Left lobe of liver (tissue), 2 donors: ENCODE results near the gene NXF2B. TPM values are rescaled to one million over a fixed set of nuclear protein-coding genes. Genes with fewer than 3 reads are reported as not detected.
"Not testable (repeated sequence)": the region's sequence is repeated elsewhere in the genome, so short reads cannot be mapped to it uniquely, and the experiment has no call there.

ENCODE experiments used
- ATAC-seq: fragments of 200-7000 bp; cut with Tn5 transposase; one replicate; pipeline ENCODE4 v1.9.1; 2020; ENCODE audit warnings: mild to moderate bottlenecking, moderate library complexity
- DNase-seq: peaks from one replicate; pipeline ENCODE4 v3.0.0-alpha.2; 2020; ENCODE audit warnings: low spot score
- total RNA-seq: library from RNA; stranded (reverse); gene quantifications from one replicate; pipeline ENCODE4 v1.2.1, GENCODE V29; 2021
- donor health status: DM: no; HTN: no; CAD: no; lungs with moderate emphysema.
- donor health status: DM: no; HTN: yes; CAD: no.

The NXF2B gene, protein sequence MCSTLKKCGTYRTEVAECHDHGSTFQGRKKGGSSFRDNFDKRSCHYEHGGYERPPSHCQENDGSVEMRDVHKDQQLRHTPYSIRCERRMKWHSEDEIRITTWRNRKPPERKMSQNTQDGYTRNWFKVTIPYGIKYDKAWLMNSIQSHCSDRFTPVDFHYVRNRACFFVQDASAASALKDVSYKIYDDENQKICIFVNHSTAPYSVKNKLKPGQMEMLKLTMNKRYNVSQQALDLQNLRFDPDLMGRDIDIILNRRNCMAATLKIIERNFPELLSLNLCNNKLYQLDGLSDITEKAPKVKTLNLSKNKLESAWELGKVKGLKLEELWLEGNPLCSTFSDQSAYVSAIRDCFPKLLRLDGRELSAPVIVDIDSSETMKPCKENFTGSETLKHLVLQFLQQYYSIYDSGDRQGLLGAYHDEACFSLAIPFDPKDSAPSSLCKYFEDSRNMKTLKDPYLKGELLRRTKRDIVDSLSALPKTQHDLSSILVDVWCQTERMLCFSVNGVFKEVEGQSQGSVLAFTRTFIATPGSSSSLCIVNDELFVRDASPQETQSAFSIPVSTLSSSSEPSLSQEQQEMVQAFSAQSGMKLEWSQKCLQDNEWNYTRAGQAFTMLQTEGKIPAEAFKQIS
- not detected for total RNA-seq

DNA sequence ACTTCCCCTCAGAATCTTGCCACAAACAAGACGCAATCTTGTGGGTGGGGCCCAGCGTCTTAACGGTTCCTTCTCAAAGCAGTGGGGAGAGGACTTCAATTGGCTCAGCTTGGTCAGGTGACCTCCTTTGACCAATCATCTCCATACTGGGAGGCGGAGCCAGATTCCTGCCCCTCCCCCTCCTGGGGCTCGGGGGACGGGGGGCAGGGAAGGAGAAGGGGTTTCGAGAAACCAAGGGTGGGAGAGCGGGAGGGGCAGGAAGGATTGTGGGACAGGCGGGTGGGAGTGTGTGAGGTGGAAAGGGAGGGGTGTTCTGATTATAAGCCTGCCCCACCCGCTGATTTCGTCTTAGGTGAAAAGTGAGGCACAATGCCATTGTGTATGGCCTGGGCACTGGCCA, at the start of gene NXF2B:
Gene NXF2B (minus strand): TSS at position 101 of the 400 bp plus-strand sequence. CDS start 59,972 bp downstream, outside the sequence.
- not testable (repeated sequence) for DNase-seq, ATAC-seq

DNA sequence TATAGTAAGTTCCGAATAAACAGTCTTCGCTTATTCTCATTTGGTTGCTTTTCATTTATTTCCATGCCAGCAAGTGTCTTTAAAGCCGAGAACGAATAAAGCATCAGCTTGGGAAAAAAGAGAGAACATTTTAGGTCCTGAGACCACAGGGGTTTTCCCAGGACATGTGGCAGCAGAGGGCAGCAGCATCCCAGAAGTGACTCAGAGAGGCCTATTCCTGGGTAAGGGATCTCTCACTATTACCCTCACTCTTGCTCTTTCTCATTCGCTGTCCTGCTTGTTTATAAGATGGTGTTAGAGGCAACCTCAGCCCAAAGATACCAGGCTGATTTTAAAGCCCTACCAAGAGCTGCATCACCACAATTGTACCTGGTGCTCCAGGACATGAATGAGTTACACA, 39.0 kb upstream of the NXF2B start:
- DNase-seq: not testable (repeated sequence)
- peak; percentile 58 for ATAC-seq

DNA sequence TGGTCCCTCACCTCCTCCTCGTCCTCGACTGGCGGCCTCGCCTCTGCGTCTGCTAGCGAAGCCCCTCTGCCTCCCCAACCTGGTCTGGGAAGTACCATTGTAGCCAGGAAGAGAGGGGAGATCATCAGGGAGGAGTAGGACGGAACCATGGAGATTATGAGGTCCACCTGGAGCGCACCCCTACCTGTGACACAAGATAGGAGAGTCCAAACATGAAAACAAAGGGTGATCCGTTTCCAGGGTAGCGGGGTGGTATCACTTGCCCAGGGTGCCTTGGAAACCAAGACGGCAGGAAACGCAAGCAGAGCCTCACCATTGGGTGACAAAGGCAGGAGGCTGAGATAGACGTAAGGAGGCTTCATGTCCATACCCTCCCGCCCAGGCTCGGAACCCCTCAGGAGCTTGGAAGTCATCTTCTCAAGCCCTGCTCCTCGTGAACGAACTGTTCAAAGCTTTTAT, 32.0 kb upstream of the NXF2B start, which contains the start of gene TCP11X2:
Gene TCP11X2 (minus strand): TSS at position 51 of the 459 bp plus-strand sequence.
- DNase-seq, ATAC-seq: not testable (repeated sequence)

DNA sequence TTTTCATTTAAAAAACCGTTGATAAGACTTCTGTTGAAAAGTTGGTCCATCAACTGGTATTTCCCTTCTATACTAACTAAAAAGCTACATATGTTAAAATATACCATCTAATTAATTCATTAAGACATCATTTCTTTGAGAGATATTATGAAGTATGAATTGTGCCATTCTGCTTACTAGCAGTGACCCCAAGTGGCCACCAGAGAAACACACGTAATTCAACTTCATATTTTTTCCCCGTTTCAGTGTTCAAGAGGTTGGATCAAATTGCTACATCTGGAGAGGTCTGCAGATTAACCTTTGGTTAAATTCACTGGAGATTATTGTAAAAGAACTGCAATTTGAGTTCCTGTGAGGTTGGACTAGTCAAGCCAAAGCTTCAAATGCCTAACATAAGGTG, 30.4 kb upstream of the NXF2B start:
- peak; percentile 52 for ATAC-seq

DNA sequence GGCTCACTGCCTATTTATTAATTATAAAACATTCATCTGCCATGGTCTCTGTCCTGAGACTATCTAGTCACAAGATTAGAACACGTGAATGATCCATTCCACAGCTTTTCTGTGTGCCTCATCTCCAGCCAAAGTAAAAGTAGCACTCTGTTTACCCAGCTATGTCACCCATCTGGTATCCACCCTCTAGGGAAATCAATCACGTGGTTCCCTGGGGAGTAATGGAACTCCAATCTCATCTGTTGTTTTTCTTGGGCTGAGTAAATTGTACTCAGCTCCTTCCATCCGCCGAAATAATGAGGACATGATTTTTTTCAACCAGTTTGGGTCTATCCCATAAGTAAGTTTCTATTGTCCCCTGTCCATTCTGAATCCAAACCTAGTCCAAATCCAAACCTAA, 18.8 kb upstream of the NXF2B start:
- not testable (repeated sequence) for ATAC-seq

More for the DNA sequence above, 30.4 kb upstream of the NXF2B start:
- DNase-seq: not testable (repeated sequence)

DNA sequence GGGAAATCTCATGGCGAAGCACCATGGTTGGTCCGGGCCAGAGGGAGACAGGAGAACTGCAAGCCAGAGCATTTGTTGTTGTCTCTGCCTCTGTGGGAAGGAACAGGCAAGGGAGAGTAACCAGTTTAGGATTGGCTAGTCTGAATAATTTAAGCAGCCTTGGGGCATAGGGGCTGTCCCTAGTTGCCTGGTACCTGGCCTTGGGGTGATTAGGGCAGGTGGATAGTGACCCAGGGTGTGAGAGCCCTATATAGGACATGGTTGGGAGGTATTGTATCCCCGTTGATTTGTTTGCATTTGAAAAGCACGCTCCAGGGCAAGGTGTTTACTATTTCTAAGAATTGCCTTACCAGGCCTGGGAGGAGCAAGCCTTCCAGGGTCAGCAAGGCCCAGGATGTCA, 25.3 kb downstream of the NXF2B start:
- DNase-seq, ATAC-seq: not testable (repeated sequence)

More for the DNA sequence above, 18.8 kb upstream of the NXF2B start:
- DNase-seq: not testable (repeated sequence)

DNA sequence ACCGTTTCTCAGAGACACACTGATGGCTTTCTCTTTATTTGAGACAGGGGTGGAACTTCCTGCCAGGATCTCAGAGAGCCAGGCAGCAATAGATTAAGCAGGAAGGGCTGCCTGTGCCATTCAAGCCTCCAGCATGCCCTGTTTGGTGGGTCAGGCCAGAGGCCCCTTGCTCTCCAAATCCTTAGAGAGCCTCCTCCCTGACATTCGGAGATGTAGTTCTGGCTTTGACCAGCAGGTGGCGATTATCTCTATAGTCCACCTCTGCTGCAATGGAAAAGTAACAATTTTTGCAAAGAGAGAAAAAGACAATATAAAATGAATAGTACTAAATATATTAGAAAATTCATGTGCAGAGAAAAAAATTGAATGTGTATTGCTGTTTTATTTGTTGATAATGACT, 93.9 kb downstream of the NXF2B start:
- ATAC-seq (peak; percentile 67), DNase-seq (peak; percentile 48)

DNA sequence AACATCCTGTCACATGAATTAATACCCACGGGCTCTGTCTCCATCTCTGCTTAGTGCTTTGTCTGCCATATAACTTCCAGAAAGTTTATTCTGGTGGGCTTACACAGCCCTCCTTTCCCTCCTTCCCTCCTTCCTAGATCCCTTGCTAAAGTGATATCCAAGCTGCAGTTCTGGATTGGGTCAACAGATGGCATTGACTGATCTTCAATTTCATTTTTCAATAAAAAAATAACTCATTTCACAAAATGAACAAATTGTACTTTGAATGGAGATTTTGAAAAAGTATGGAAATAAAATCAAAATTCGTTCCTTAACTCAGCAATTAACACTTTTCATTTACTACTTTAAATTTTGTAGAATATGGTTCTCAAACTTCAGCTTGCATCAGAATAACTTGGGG, 97.9 kb downstream of the NXF2B start:
- no peak for DNase-seq
- ATAC-seq: no peak

DNA sequence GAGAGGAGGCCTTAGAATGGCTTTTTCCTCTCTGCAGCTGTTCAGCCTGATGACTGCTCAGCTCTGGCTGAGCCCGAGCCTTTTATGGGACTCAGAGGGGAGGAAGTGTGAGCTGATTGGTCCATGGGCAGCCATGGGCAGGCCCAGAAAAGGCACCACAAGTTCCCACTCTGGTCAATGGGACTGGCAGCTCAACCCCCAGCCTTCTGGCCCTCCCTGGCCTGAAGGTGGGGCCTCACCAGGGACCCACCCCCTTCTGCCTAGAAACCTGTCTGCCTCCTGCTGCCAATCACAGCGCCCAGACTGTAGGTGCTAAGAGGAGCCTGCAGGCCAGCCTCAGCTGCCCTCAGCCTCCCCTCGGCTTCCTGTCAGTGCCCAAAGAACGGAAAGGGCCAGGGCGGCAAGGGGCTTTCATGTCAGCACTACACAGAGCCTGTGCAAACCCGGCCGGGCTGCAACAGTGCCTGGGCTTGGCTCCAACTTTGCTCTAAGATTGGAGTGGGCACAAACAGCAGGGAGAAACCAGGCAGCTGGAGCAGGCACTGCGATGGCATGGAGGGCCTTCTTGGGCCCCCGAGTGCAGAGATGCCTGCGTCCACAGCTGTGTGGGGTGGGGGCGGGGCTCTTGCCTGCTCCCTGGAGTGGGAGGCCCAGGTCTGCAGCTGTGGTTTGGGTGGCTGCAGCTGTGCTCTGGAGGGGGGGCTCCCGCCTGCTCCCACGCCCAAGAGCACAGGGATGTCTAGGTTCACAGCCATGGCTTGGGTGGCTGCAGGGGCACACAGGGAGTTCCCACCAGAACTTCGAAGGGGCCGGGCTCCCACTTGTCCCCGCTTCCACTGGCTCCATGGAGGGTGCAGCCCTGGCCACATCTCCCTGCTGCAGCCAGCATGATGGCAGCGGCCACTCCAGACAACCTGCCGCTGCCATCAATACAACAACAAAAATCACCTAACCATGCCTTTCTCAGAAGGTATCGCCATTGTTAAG, 100.2 kb downstream of the NXF2B start:
- DNase-seq (no peak), ATAC-seq (no peak)

DNA sequence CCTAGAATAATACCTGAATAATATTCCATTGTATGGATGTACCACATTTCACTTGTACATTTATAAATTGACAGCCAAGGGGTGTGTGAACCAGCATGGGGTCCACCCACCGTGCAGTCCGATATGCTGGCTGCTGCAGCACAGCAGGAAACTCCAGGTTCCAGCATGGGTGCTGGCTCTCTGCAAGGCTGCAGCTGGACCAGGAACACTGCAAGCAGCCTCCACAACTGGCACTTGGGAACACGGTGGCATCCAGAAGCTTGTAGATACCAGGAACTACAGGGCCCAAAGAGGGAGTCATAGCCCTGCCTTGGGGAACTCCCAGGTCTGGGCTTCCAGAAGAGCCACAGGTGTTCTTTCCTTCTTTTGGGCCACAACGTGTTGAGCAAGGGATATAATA, 101.6 kb downstream of the NXF2B start:
- ATAC-seq (no peak), DNase-seq (no peak)

Other genes starting within 250 kb of the NXF2B start
- not detected for gene TCP11X1, start 224.7 kb downstream of the NXF2B start, total RNA-seq
- not detected for gene NXF2, start 192.8 kb downstream of the NXF2B start, total RNA-seq
- not detected for gene TCP11X2, start 31.8 kb upstream of the NXF2B start, total RNA-seq
- not detected for gene TMSB15A, start 76.7 kb upstream of the NXF2B start, total RNA-seq
- 4.7 TPM for gene ARMCX5, start 159.5 kb upstream of the NXF2B start, total RNA-seq
- 1.4 TPM for gene GPRASP1, start 211.5 kb upstream of the NXF2B start, total RNA-seq